Measurements from ENCODE around the gene RSU1. TPM values are rescaled to one million over a fixed set of nuclear protein-coding genes. Genes with fewer than 3 reads are reported as not detected.

The RSU1 gene
- total RNA-seq, 1 donor from 2014 or later = 29.0 TPM

DNA sequence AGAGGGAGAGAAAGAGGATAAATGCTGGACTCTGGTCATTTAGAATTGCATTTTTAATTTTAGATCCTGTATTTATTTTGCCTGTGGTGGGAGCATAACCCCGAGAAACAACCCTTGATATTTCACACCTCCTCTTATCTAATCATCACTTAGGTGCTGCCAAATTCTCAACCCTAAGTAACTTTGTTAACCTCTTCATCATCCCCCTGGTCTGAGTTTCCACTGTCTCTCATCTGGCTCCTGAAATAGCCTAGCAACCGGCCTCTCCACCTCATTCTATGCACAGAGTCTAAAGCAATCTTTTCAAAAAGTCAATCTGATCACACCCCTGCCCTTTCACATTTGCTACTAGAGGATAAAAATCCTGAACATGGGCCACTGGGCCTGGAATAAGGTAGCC lies 177.1 kb downstream of the RSU1 start:
- no peaks in the 10 kb centered on the region for H3K9me3 Mint-ChIP-seq (ENCODE audit: low read depth)
- TF ChIP-seq, protein P1, sequence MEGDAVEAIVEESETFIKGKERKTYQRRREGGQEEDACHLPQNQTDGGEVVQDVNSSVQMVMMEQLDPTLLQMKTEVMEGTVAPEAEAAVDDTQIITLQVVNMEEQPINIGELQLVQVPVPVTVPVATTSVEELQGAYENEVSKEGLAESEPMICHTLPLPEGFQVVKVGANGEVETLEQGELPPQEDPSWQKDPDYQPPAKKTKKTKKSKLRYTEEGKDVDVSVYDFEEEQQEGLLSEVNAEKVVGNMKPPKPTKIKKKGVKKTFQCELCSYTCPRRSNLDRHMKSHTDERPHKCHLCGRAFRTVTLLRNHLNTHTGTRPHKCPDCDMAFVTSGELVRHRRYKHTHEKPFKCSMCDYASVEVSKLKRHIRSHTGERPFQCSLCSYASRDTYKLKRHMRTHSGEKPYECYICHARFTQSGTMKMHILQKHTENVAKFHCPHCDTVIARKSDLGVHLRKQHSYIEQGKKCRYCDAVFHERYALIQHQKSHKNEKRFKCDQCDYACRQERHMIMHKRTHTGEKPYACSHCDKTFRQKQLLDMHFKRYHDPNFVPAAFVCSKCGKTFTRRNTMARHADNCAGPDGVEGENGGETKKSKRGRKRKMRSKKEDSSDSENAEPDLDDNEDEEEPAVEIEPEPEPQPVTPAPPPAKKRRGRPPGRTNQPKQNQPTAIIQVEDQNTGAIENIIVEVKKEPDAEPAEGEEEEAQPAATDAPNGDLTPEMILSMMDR (IDR thresholded peaks at IDR 0.05; ENCODE audit: unreplicated experiment) = no peak
- peaks cover 3% of the 10 kb centered on the region for H3K4me1 Mint-ChIP-seq (ENCODE audit: low read depth)
- no peak for DNase-seq (ENCODE audit: low spot score, unreplicated experiment)
- no peaks in the 10 kb centered on the region for H3K36me3 Mint-ChIP-seq (ENCODE audit: insufficient read depth)
- H3K27ac Mint-ChIP-seq = no peak overlapping the region
- H3K27me3 Mint-ChIP-seq = no peaks in the 10 kb centered on the region
- H3K4me3 Mint-ChIP-seq (ENCODE audit: low read depth) = no peak overlapping the region

DNA sequence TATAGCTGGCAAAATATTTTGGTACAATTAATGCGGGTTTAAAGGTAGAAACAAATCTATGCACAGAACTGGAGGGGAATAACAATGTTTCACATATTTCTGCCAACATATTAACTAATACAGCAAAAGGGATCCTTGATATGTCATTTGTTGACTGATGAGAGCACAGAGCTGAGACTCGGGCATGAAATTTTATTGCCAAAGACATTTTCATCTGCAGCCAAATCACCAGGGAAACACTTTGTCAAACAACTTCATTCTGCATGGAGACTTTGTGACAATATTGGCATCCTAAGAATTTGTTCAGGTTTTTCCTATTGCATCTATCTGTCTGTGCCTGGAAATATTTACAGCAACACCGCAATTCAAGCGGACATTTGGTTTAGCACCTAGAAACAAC lies 177.8 kb downstream of the RSU1 start:
- DNase-seq (ENCODE audit: low spot score, unreplicated experiment) = no peak
- Mint-ChIP-seq H3K27me3 (no peaks in the 10 kb centered on the region), H3K4me3 (ENCODE audit: low read depth) (no peak overlapping the region), H3K27ac (no peak overlapping the region), H3K9me3 (ENCODE audit: low read depth) (no peaks in the 10 kb centered on the region), H3K4me1 (ENCODE audit: low read depth) (peaks cover 3% of the 10 kb centered on the region), H3K36me3 (ENCODE audit: insufficient read depth) (no peaks in the 10 kb centered on the region)
- TF ChIP-seq, protein P1 (IDR thresholded peaks at IDR 0.05; ENCODE audit: unreplicated experiment) = no peak

DNA sequence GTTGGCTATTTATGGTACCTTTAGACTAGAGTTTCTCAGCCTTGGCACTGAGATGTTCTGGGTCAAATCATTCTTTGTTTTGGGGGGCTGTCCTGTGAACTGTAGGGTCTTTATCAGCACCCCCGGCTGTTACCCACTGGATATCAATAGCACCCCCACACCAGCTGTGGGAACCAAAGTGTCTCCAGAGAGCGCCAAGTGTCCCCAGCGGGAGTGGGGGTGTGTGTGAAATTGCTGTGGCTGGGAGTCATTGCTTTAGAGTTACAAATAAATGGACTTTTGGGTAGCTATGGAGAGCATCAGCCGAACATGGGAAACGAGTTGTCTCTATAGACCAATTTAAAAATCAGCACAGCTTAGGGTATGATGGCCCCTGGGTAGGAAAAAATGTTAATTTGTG lies 184.2 kb downstream of the RSU1 start:
- Mint-ChIP-seq H3K9me3 (ENCODE audit: low read depth) (no peaks in the 10 kb centered on the region), H3K27me3 (no peaks in the 10 kb centered on the region), H3K4me3 (ENCODE audit: low read depth) (no peak overlapping the region), H3K36me3 (ENCODE audit: insufficient read depth) (no peaks in the 10 kb centered on the region), H3K4me1 (ENCODE audit: low read depth) (no peaks in the 10 kb centered on the region), H3K27ac (no peak overlapping the region)
- no peak for DNase-seq (ENCODE audit: low spot score, unreplicated experiment)
- TF ChIP-seq, protein P1 (IDR thresholded peaks at IDR 0.05; ENCODE audit: unreplicated experiment) = no peak

DNA sequence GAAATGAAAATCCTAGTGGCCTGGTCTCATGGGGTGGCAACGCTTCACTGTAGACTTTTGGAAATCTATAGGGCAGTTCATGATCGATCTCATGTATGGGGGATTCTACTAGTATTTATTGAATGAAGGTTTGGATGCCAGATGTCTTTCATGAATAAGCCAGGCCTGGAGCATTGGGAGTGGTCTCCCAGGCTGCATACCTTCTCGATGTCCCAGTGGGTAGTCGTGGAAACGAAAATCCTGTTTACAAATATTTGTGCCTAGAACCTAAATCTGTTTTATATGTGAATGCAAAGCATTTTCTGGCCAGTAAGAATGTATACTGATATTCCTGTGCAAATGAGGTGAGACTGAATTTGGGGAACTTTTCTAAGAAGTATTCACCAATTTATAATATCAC lies 190.5 kb downstream of the RSU1 start:
- H3K27me3 Mint-ChIP-seq = no peaks in the 10 kb centered on the region
- H3K27ac Mint-ChIP-seq = no peak overlapping the region
- no peaks in the 10 kb centered on the region for H3K9me3 Mint-ChIP-seq (ENCODE audit: low read depth)
- no peaks in the 10 kb centered on the region for H3K4me1 Mint-ChIP-seq (ENCODE audit: low read depth)
- DNase-seq (ENCODE audit: low spot score, unreplicated experiment) = no peak
- TF ChIP-seq, protein P1 (IDR thresholded peaks at IDR 0.05; ENCODE audit: unreplicated experiment) = no peak
- H3K36me3 Mint-ChIP-seq (ENCODE audit: insufficient read depth) = no peaks in the 10 kb centered on the region
- no peak overlapping the region for H3K4me3 Mint-ChIP-seq (ENCODE audit: low read depth)

DNA sequence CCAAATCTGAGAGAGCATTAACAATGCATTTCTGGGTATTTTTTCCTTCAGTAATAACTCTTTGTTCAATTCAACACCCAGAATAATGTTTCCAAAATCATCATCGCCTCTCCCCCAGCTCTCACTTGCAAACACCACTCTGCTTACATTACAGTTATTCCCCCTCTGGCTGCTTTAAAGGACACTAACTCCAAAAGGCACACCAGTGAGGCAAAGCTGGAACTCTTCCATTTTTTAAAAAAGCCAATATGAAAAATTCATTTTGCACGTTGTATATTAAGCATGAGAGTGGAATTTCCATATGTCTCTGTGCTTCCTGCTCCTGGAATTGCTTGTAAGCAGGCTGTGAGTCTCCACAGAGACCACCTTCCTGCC lies 204.3 kb downstream of the RSU1 start:
- Mint-ChIP-seq H3K4me3 (ENCODE audit: low read depth) (no peak overlapping the region), H3K4me1 (ENCODE audit: low read depth) (no peaks in the 10 kb centered on the region), H3K36me3 (ENCODE audit: insufficient read depth) (peaks cover 5% of the 10 kb centered on the region), H3K27ac (no peak overlapping the region), H3K27me3 (no peaks in the 10 kb centered on the region), H3K9me3 (ENCODE audit: low read depth) (peaks cover 23% of the 10 kb centered on the region)
- DNase-seq (ENCODE audit: low spot score, unreplicated experiment) = no peak
- TF ChIP-seq, protein P1 (IDR thresholded peaks at IDR 0.05; ENCODE audit: unreplicated experiment) = no peak

Data from progenitor cell of endocrine pancreas (in vitro differentiated cells).